Islet precursor cell (in vitro differentiated cells): ENCODE results near the gene CLK2.
A peak's percentile ranks its signal among the peaks of the same experiment; 100 is the strongest.
"Not testable (repeated sequence)": the region's sequence is repeated elsewhere in the genome, so short reads cannot be mapped to it uniquely, and the experiment has no call there.

Experiments
- DNase-seq: peaks from one replicate; pipeline ENCODE4 v3.0.0-alpha.2; 2018

CLK2 gene

DNA sequence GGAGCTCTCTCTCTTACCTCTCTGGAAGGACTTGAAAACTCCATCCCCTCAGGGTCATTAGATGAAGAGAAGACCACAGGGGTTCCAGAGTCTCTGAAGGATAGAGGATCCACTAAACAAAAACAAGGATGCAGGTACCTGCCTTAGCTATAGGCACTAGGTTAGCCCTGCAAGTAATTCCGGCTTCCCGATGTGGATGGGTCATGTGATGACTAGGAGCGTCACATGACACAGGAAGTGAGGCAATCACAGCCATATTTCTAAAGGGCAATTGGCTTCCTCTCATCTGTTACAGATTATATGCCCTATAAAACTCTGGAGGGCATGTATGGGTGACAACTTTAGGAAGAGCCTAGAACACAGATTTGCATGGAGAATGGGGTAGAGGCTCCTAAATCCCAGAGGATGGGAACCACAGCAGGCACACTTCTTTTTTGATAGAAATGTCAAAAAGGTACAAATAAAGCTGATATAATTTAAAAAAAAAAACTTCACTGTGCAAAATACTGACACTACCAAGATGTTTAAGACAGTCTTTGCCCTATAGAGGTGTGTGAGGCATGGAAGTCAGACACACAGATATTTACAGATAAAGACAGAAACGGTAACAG lies 32.1 kb downstream of the CLK2 start:
- peak; percentile 82 for DNase-seq

DNA sequence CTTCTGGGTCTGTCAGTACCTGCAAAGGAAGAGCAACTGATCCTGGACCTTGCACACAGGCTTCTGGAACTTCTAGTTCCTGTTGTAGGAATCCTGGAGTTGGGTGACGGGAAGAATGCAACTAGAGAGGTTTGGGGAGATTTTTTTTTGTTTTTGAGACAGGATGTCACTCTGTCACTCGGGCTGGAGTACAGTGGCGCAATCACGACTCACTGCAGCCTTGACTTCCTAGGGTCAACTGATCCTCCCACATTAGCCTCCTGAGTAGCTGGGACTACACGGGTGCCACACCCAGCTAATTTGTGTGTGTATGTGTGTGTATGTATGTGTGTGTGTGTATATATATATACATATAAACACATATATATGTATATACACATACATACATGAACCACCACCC lies 36.9 kb downstream of the CLK2 start:
- no peak for DNase-seq

DNA sequence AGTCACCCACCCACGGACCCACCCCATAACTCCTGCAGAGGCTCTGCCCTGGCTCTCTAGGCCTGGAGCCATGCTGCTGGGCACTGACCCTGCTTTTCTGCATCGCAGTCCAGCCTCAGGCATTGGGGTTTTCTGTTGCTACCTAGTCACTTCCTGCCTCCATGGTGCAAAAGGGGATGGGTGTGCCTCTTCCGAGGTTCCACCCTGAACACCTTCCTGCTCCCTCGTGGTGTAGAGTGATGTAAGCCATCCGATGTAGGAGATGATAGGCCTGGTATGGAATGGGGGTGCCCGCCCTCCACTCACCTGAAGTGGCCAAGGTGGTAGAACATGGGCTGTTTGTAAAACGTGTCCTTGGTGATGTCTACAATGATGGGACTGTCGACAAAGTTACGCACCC lies 37.9 kb downstream of the CLK2 start:
- not testable (repeated sequence) for DNase-seq

DNA sequence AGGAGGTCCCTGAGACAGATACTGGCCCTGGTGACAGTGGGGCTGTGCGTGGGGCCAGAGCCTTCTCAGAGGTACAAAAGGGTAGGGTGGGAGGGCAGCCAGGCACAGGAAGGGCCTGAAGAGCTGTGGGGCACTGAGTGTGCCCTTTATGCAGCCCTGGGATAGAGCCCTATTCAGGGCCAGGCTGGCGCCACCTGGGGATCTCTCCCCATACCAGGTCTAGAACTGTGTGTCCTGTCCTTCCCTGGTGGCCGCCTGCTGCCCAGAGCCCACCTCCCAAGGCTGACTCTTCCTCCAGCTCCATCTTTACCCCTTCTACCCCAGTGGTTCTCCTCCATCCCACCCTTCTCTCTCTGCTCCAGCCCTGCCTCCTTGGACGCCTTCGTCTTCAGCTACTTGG lies 39.8 kb downstream of the CLK2 start:
- not testable (repeated sequence) for DNase-seq

DNA sequence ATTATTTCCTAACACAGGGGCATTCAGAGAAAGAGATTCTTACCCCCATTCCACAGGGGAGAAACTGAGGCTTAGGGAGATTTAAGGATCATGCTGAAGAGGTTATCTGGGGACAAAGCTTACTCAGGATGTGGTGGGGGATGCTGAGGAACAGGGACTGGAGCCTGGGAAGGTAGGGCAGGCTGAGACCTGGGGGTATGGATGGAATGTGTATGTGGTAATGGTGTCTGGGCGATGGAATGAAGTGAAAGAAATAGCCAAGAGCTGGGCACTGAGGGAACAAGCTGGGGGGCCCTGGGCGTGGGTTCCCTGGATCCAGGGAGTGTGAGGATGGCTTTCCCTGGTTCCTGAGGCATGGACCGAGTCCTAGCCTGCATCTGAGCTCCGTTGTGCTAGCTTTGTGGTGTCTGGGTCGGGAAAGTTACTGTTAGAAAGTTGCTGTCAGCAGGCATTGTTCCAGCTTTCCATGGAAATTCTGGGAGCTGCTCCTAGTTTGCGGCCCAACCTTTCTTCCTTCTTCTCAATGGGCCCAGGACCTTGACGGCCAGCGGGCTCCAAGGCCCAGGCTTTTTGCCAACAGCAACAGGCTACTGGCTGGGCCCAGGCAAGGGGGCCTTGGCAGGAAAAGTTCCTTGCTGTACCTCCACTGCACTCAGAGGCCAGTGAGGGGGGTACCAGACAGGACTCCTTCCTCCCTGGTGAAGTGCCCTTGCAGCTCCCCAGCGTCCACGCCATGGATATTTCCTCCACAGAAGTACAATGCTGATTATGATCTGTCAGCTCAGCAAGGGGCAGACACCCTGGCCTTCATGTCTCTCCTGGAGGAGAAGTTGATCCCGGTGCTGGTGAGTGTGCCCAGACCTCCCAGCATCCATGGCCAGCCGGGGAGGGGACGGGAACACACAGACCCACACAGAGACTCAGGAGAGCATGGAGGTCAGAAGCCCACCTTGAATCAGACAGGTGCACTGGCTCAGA lies 41.0 kb downstream of the CLK2 start:
- DNase-seq = not testable (repeated sequence)

DNA sequence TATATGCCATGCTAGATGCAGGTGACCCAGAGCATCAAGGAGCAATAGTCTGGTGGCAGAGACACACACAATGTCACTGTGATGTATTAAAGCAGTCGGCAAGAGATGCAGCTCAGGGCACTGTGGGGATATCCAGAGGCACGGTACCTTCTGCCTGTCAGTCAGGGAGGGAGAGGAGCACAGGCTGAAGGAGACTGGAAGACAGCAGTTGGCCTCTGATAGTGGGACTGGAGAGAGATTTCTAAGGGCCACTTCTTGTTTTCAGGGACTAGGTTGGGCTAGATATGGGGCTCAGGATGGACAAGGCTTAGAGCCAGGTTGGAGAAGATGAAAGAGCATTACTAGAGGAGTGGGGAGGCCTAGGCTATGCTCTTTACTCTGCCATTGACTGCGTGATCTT lies 42.0 kb downstream of the CLK2 start:
- not testable (repeated sequence) for DNase-seq

DNA sequence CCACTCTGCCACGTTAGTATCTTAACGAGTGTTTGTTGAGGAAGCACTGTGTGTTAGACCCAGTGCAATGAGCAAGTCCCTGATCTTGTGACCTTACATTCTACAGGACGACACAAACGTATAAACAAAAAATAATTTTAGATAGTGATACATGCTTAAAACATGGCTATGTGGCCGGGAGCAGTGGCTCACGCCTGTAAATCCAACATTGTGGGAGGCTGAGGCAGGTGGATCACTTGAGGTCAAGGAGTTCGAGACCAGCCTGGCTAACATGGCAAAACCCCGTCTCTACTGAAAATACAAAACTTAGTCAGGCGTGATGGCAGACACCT lies 45.2 kb downstream of the CLK2 start:
- no peak for DNase-seq

DNA sequence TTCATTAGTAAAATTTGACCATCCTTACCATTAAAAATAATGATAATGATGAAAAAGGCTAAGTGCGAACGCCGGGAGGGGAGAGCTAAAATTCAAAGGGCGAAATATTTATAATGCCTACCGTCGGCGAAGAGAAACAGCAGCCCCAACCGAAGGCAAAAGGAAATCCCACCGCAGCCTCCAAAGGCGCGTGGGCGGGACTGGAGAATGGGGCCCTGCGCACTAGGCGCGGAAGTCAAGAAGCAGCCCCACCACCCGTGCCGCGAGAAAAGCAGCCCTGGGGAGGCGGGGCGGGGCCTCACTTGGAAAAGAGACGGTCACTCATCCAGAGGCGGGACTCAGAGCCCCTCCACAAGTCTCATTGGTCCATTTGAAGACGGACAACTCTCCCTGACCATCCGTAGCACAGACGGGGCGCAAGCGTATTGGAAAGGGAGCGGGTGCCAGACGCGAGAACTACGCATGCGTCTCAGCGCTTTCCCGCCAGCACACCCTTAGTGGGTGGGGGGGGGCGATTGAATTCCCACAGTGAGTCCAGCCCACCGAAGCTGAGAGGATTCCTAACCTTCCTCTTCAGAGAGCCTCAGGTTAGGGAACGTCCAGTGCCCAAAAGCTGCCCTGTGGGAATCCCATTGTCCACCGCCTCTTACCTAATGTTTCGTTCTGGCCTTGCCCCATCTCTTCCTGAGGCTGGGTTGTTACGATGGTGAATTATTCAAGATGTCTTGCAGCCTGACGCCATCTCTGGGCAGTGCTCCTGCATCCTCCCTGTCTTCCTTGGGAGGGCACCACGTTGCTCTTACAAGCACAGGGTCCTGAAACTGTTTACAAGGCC lies 45.8 kb downstream of the CLK2 start:
- DNase-seq = peak; percentile 100

DNA sequence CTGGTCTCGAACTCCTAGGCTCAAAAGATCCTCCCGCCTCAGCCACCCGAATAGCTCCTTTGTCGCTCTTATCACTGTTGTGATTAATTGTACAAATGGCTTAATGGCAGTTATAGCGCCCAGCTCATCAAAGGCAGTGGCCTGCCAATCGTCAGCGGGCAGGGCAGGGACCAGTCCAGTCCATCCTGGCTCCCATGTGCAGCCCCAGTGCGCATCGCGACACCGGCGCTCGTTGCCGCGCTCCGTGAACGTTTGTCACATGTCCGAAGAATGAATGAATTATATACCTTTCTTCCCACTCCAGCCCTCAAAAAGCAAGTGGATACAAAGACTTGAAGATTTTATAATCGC lies 46.4 kb downstream of the CLK2 start:
- peak; percentile 80 for DNase-seq

DNA sequence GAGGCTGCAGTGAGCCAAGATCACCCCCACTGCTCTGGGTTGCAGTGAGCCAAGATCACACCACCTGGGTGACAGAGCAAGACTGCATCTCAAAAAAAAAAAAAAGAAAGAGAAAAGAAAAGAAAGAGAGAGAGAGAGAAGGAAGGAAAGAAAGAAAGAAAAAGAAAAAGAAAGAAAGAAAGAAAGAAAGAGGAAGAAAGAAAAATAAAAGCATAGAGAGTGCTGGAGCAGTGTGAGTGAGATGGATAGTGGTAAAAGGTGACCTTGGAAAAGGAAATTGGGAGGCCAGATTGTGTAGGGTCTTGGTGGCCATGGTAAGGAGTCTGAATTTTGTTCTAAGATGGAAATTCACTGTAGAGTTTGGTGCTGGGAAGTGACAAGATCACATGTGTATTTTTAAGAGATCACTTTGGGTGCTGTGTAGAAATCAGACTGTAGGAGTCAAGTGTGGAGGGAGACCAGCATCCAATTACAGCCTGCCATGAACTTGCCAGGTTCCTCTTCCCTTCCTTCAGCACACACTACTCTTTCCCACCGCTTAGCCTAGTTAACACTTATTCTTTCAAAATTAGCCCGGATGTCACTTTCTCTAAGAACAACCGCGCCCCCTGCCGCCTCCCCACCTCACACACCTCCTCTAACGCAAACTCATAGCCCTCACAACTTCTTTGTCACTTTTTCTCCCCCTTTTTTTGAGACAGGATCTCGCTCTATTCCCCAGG lies 47.0 kb downstream of the CLK2 start:
- peak; percentile 82 for DNase-seq

DNA sequence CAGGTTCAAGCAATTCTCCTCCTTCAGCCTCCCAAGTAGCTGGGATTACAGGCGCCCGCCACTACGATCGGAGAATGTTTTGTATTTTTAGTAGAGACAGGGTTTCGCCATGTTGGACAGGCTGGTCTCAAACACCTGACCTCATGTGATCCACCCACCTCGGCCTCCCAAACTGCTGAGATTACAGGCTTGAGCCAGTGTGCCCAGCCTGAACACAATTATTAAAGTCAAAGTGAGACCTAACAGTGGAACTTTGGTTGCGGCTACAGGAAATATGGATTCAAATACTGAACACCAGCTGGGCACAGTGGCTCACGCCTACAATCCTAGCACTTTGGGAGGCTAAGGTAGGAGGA lies 47.9 kb downstream of the CLK2 start:
- DNase-seq = not testable (repeated sequence)

DNA sequence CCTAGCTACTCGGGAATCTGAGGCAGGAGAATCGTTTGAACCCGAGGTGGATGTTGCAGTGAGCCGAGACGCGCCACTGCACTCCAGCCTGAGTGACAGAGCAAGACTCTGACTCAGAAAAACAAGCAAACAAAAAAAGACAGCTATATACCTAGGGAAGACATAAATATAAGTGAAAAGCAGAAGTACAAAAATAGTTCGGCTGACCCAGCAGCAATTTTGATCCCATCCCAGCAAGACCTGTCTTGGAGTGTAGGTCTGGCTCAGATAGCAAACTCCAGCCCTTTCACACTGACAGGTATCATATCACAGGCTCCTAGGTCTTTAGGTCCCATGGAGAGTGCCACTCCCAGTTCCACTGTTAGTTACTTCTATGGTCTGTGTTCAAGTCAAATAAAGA lies 50.3 kb downstream of the CLK2 start:
- DNase-seq = no peak

DNA sequence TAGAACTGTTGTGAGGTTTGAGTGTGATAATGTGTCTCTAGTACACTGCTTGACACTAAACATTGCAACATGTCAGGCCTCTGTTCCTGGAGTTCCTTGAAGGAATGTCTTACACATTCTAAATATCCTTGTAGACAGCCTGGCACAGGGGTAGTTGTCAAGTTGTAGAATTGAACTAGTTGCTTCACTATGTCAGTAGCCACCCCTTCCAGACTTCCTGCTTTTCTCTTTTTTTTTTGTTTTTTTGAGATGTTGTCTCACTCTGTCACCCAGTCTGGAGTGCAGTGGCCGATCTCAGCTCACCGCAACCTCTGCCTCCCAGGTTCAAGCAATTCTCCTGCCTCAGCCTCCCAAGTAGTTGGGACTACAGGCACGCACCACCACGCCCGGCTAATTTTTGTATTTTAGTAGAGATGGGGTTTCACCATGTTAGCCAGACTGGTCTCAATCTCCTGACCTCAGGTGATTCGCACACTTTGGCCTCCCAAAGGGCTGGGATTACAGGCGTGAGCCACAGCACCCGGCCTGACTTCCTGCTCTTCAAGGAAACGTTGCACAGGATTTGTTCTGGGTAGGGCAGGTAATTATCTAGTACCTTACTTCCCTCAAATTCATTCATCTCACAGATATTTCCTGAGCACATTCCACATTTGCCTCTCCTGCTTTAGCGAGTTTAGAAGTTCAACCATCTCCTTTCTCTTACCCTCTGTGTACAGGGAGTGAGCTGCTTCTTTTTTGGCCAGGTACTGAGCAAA lies 52.9 kb downstream of the CLK2 start:
- not testable (repeated sequence) for DNase-seq

DNA sequence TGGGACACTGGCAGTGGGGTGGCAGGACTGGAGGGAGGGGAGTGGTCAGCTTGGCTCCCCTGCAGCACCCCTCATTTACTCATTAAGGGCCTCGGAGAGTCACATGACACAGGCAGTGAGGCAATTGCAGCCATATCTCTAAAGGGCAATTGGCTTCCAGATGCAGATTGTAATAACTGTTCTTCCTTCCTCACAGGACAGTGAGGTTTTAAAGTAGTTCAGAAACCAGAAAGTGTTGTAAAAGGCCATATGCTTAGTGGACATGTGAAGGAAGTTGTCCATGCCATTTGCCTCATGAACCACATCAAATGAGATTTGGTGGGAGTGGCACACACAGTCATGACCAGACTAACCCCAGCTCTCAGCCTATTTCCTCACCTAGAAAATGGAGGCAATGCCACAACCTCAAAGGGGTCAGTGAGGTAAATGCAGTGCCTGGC lies 53.7 kb downstream of the CLK2 start:
- DNase-seq = no peak

DNA sequence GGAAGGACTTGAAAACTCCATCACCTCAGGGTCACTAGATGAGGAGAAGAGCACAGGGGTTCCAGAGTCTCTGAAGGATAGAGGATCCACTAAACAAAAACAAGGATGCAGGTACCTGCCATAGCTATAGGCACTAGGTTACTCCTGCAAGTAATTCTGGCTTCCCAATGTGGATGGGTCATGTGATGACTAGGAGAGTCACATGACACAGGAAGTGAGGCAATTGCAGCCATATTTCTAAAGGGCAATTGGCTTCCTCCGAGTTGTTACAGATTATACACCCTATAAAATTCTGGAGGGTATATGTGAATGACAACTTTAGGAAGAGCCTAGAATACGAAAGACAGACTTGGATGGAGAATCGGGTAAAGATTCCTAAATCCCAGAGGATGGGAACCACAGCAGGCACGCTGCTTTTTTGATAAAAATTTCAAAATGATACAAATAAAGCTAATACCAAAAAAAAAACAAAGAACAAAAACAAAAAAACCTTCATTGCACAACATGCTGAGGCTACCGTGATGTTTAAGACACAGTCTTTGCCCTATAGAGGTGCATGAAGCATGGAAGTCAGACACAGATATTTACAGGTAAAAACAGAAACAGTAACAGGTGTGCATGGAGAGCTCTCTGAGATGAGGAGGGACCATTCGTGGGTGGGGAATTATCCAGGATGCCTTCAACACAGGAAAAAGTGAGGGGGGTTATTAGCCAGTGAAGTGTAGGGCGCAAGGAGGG lies 54.3 kb downstream of the CLK2 start:
- DNase-seq = no peak

DNA sequence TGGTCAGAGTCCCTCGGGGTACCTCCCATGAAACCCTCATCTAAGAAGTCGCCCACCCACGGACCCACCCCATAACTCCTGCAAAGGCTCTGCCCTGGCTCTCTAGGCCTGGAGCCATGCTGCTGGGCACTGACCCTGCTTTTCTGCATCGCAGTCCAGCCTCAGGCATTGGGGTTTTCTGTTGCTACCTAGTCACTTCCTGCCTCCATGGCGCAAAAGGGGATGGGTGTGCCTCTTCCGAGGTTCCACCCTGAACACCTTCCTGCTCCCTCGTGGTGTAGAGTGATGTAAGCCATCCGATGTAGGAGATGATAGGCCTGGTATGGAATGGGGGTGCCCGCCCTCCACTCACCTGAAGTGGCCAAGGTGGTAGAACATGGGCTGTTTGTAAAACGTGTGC lies 58.6 kb downstream of the CLK2 start:
- not testable (repeated sequence) for DNase-seq
